Fibroblast of villous mesenchyme (primary cell): ENCODE results near the gene ITGB4. TPM values are rescaled to one million over a fixed set of nuclear protein-coding genes. Genes with fewer than 3 reads are reported as not detected.
A peak's percentile ranks its signal among the peaks of the same experiment; 100 is the strongest.

Experiments used
- DNase-seq: peaks from one replicate; pipeline ENCODE4 v3.0.0-alpha.2; 2010; ENCODE audit warnings: low read depth
- H3K4me3 ChIP-seq: 2 replicates; pipeline ENCODE4 v1.5.1; 2011; ENCODE audit warnings: low read depth, mild to moderate bottlenecking, low read length
- CTCF ChIP-seq: IDR thresholded peaks from 2 replicates; pipeline ENCODE4 v1.5.1; 2012; ENCODE audit warnings: low read depth, mild to moderate bottlenecking, low read length; ENCODE audit not compliant: insufficient read depth
- total RNA-seq: library from RNA; depleted of rRNA; stranded (reverse); fragments of >200 nt; gene quantifications from 2 replicates; pipeline ENCODE4 v1.2.3, GENCODE V29; 2012

ITGB4 gene
- total RNA-seq, 1 donor, result 1.3 TPM

- H3K4me3 ChIP-seq, result no peak overlapping the region
- DNase-seq, result no peak
- no peak for TF ChIP-seq CTCF
These were observed 29.9 kb upstream of the ITGB4 start for GRCh38 chr17:75691371-75691791.

GRCh38 chr17:75691801-75692626, 29.2 kb upstream of the ITGB4 start:
- no peak for TF ChIP-seq CTCF
- no peak overlapping the region for H3K4me3 ChIP-seq
- DNase-seq, result no peak

GRCh38 chr17:75692976-75693375, 28.3 kb upstream of the ITGB4 start:
- no peak overlapping the region for H3K4me3 ChIP-seq
- no peak for TF ChIP-seq CTCF
- DNase-seq, result no peak

GRCh38 chr17:75693500-75694481, 27.5 kb upstream of the ITGB4 start:
- peak; percentile 23 for TF ChIP-seq CTCF
- DNase-seq, result peak; percentile 90
- H3K4me3 ChIP-seq, result no peak overlapping the region

GRCh38 chr17:75694536-75694935, 26.7 kb upstream of the ITGB4 start:
- no peak for TF ChIP-seq CTCF
- no peak overlapping the region for H3K4me3 ChIP-seq
- DNase-seq, result no peak

GRCh38 chr17:75695141-75695829, 26.0 kb upstream of the ITGB4 start:
- DNase-seq, result peak; percentile 45
- no peak for TF ChIP-seq CTCF

More at GRCh38 chr17:75695141-75695829, 26.0 kb upstream of the ITGB4 start:
- no peak overlapping the region for H3K4me3 ChIP-seq
